ENCODE results near the gene LATS2.

LATS2 gene

DNA sequence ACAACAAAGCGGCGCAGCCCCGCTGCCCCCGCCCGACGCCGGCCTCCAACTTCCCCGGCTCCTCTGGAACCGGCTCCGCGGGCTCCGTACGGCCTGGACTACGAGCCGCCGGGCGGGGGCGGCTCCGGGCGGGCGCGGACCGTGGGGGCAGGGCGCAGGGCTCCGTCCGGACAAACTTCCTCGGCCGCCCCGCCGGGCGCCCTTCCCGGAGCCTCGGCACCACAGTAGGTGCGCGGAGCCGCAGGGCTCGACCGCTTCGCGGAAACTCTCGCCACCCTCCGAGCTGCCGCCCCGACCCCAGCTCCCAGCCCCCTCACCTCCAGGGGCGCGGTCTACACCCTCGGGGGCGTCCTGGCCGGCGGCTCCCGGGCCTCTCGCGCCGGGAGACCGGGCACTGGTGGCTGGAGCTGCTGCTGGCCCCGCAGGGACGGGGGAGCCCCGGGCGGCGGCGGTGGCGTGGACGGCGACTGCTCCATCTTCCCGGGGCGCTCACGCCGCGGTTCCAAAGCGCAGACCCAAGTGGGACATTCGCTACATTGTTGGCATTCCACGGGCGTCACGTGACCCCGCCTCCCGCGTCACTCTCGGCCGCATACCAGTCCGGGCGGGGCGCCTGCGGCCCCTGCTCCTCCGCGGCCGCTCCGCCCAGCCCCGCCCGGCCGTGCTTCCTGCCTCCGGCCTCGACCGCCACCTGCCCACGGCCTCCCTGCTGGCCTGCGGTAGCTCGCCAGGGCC lies at the start of gene LATS2:
Gene LATS2, minus strand, starts transcription at position 558 of the 735 bp plus-strand sequence. CDS start 15,560 bp downstream, outside the sequence.
- DNase-seq (ENCODE audit: low spot score): peak; percentile 92

DNA sequence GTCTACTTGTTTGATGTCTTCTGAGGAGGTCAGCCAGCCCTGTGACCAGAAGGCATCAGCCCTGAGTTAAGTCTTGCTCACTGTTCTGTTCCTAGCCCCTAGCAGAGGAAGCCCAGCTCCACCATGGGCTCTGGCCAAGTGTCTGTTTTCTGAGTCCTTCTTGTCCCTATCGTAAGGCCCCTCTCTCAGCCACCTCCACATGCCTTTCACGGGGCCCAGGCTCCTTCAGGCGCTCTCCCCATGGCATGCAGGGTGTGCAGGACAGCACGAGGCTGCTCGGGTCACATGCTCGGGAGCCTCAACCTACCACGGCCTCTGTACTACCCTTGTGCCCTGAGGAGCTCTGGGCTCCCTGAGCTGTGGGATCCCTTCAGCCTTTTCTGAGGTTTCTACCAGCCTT lies 47.8 kb upstream of the LATS2 start:
- DNase-seq (ENCODE audit: low spot score): no peak

DNA sequence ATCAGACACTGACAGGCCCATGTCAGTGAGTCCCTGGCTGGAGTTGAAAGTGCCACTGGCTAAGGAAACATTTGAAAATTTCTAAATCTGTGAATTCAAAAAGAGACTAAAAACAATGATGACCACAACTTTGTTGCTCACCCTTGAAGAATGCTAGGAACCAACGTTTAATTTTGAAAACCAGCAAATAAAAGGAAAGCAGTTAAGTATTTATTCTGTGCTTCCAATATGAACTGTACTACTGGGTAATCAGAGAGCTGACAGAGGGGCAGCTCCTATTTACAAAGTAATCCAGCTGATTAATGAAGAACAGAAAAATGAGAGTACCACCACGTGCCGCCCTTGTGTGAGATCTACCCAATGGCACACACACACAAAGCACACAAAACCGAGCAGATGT lies 44.7 kb upstream of the LATS2 start:
- no peak for DNase-seq (ENCODE audit: low spot score)

DNA sequence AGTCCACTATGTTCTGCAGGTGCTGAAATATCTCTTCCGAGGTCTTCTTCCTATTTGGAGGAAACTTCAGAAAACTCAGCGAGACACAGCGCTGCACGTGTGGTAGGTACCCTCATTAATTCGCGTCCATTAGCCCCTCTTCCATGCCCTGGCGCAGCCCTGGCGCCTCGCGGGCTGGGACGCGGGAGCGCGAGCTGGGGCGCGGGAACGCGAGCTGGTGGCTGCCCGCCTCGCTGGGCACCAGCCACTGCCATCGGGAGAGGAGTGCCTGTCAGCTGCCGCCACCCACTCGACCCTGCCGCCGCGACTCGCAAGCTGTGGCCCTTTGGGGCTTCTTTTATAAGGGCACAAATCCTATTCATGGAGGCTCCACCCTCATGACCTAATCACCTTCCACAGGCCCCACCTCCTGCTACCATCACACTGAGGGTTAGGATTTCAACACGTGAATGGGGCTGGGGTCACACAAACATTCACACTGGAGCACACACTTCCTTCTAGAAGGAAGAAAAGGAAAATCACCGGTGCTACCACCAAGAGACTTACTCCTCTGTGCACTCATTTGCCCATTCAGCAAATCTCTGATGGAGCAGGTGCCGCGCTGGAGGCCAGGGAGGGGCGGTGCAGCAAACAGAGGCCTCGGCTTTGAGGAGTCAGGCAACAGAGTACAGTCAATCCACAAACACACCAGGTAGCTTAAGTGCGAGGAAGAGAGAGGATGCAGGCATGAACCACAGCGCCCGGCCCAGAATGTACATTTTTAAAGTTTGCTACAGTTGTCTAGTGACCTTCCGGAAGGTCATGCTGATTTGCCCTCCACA lies 43.0 kb upstream of the LATS2 start:
- no peak for DNase-seq (ENCODE audit: low spot score)

DNA sequence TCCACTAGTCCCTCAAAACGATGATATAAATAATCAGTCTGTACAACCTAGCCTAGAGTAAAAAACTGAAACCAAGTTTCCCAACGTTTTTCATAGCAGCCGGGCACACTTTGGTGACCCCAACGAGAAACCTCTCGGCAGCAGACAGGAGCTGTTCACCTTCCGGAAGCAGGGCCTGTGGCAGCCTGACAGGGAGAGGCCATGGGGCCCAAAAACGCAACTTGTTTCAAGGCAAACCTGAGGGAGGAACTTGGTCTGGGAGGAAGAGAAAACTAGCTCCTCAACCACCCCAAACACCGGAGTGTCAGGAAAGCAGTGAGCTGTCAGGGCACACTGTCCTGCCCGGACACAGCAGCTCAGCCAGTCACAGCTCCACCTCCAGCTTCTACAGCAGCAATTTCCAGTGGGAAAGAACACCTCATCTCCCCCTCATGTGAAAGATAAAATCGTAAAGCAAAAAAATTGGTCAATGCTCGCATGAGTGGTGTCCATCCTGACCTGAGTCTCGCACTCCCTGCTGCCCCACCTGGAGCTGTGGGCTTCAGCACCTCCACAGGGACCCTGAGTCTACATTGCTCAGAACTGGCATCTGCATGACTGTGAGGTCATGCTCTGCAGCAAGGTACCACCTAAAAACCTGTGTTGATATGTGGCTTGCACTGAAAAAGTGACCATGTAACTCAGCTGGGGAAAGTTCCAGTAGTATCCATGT lies 40.6 kb upstream of the LATS2 start:
- DNase-seq (ENCODE audit: low spot score): no peak

DNA sequence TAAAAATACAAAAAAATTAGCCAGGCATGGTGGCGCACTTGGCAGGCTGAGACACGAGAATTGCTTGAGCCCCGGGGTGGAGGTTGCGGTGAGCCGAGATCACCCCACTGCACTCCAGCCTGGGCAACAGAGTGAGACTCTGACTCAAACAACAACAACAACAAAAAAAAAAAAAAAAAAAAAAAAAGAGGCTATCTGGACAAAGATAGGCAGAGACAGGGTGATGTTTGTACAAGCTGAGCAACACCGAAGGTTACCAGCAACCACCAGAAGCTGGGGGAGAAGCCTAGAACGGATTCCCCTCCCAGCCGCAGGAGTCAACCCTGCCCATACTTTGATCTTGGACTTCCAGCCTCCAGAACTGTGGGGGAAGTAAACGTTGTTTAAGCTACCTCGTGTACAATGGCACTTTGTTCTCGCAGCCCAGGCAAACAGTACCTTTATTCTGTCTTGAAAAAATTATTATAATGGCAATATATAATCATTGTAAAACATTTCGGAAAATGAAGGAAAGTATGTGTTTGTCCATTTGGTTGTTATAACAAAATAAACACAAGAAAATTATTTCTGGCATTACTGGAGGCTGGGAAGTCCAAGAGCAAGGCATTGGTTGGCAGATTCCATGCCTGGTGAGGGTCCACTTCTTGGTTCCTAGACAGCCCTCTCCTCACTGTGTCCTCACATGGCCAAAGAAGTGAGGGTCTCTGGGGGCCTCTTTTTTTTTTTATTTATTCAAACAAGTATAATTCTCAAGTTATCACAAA lies 39.8 kb upstream of the LATS2 start:
- DNase-seq (ENCODE audit: low spot score): no peak

DNA sequence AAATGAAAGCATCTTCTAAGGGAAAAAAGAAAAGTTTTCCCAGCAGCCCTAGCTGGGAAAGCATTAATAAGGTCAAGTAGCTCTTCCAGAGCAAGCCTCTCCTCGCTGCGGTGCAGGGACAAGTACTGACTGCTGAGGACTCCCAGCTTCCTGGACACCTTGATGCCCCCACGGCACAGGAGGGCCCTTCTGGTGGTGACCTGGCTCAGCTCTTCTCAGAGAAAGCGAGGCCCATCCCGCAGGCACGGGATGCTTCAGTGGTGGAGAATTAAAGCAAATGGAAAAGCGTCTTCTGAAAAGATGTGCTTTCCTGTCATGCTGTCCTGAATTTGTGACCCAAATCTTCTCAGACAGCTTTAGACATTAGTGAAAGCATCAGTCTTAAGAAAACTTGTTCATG lies 38.8 kb upstream of the LATS2 start:
- DNase-seq (ENCODE audit: low spot score): no peak

DNA sequence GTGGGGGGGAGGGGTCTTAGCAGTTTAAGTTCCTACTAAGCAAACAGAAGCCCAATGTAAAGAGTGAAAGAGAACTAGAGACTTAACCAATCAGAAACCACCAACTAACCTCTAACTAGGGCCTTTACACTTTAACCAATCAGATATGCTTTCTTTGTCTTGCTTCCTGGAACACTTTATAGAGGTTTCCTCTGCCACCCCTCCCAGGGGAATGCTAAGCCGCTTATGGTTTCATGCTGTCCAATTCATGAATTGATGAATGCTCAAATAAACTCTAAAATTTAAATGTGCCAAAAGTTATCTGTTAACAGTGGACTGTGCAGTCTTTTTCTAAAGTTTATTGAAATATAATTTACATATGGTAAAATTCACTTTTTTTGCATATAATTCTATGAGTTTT lies 33.9 kb upstream of the LATS2 start:
- DNase-seq (ENCODE audit: low spot score): no peak

DNA sequence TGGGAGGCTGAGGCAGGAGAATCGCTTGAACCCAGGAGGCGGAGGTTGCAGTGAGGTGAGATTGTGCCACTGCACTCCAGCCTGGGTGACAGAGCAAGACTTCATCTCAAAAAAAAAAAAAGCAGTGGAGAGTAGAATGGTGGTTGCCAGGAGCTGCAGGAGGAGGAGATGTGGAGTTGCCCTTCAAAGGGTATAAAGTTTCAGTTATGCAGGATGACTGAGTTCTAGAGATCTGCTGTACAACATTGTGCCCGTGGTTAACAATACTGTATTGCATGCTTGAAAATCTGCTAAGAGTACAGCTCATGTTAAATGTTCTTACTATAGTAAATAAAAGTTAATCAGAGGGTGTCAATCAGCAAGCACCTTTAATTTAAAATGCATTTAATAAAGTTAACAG lies 28.4 kb upstream of the LATS2 start:
- no peak for DNase-seq (ENCODE audit: low spot score)

DNA sequence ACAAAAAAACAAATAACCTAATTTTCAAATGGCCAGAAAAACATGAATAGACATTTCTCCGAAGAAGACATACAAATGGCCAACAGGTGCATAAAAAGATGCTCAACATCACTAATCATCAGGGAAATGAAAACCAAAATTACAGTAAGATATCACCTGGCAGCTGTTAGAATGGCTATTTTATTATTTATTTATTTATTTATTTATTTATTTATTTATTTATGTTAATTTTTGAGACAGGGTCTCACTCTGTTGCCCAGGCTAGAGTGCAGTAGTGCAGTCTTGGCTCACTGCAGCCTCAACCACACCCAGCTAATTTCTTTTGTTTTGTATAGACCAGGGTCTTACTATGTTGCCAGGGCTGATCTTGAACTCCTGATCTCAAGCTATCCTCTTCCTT lies 27.1 kb upstream of the LATS2 start:
- no peak for DNase-seq (ENCODE audit: low spot score)

DNA sequence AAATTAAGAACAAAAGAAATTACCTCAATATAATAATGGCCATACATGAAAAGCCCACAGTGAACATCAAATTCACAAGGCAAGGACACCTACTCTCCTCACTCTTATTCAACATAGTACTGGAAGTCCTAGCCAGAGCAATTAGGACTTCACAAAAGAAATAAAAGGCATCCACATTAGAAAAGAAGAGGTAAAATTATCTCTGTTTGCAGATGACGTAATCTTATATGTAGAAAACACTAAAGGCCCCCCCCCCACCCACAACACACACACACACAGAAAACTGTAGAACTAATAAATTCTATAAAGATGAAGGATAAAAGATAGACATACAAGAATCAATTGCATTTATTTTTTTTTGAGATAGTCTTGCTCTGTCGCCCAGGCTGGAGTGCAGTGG lies 25.5 kb upstream of the LATS2 start:
- DNase-seq (ENCODE audit: low spot score): no peak

DNA sequence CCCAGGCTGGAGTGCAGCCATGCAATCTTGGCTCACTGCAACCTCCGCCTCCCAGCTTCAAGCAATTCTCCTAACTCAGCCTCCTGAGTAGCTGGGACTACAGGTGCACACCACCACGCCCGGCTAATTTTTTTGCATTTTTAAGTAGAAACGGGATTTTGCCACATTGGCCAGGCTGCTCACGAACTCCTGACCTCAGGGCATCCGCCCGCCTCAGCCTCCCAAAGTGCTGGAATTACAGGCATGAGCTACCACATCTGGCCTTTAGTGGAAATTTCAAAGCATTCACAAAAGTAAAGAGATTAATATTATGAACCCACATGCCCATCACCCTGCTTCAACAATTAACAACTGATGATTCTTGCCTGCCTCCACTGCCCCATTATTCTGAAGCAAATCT lies 20.5 kb upstream of the LATS2 start:
- no peak for DNase-seq (ENCODE audit: low spot score)

DNA sequence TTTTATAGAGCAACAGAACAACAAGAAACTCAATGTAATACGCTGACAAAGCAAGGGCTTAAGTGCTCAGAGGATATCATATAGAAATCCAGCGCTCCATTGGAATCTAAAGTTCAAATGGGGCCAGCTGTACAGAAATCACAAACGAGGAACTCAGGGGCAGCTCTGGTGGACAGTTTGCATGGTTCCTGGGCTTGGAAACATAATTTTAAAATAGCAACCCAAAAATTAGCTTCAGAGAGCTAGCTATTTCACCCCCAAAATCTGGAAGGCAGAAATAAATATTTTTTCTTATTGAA lies 19.2 kb upstream of the LATS2 start:
- no peak for DNase-seq (ENCODE audit: low spot score)

DNA sequence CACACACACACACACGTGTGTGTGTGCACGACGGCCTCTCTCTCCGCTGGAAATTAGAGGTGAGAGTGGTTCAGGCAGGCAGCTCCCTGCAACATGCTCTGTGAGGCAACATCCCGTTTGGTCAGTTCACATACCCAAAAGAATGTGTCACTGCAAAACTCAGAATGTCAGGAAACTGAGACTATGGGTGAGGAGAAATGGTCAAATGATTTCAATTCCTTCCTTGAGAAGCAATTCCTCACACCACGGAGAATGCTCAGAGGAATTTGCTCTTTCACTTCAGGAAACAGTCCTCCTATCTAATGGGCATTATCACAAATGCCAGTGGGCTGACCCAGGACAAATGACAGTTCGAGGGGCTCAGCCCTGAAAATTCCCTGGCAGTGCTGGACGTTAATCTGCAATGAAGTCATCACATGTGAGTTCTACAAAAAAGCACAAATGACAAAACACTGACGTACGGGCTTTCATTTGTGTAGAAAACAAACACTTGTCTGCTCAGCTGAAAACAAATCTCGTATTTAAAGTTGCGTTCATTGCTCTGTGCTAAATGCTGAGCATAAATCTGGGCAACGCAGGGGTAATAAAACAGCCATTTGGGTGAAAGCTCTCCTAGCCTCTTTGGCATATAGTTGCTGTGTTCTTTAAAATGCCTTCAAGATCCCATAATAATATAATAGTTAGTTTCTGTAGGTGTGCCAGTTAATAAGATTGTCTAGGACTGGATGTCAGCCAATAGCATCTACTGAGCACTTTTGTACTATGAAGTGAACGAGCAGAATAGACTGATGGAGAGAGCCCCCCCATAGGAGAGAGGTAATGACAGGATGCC lies 18.6 kb upstream of the LATS2 start:
- no peak for DNase-seq (ENCODE audit: low spot score)

DNA sequence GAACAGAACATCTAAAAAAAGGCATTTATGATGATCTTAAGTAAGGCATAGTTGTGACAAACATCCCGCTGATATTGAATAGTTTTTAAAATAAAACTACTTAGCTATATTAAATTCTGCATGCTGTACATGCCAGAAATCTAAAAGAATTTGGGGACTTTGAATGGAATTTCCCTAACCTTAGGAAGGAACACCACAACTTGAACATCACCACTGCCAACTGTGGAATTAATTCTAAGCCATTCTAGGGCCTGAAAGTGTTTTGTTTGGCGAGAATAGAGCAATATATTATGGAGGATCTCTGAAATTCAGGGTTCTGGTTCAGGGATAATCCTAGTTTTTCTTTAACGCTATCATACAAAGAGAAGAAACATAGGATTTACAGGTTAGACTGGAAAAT lies 17.8 kb upstream of the LATS2 start:
- DNase-seq (ENCODE audit: low spot score): no peak

DNA sequence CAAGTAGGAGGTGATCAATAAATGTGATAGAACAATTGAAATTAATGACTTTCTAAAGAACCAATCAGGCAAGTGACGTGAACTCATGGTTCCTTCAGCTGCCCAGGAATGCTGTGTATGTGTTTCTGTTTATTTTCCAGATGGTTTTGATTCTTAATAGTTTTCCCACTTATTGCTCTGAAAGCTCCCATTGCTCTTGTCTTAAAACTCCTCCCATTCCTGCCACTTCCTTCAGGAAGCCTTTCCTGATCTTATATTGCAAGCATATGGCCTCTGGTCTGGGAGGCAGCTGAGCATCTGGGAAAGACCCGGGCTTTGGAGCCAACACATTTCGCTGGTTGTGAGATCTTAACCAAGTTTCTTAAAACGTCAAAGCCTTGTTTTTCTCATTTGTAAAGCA lies 17.1 kb upstream of the LATS2 start:
- DNase-seq (ENCODE audit: low spot score): no peak

DNA sequence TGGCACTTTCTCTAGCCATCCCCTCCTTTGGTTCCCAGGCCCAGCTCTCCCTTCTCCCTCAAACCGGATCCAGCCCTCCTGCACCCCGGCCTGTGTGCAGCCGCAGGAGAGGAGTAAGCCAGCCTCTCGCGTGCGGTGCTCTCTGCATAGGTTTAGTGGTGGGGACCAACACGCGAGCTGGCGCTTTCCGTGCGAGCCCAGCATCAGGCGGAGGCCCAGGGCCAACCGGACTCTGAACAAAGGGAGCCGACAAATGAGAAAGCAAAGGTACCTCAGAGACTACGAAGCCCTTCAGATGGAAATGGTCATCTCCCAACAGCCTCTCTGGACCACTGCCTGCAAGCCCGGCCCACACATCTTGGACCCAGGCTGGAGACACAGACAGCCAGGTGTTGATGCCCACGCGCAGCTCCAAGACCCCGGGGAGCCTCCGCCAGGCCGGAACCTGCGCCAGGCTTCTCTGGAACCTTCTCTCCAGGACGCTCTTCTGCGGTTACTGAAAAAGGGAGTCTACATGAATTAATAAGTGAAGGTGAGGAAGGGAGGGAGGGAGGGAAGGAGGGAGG lies 16.5 kb upstream of the LATS2 start:
- DNase-seq (ENCODE audit: low spot score): no peak

DNA sequence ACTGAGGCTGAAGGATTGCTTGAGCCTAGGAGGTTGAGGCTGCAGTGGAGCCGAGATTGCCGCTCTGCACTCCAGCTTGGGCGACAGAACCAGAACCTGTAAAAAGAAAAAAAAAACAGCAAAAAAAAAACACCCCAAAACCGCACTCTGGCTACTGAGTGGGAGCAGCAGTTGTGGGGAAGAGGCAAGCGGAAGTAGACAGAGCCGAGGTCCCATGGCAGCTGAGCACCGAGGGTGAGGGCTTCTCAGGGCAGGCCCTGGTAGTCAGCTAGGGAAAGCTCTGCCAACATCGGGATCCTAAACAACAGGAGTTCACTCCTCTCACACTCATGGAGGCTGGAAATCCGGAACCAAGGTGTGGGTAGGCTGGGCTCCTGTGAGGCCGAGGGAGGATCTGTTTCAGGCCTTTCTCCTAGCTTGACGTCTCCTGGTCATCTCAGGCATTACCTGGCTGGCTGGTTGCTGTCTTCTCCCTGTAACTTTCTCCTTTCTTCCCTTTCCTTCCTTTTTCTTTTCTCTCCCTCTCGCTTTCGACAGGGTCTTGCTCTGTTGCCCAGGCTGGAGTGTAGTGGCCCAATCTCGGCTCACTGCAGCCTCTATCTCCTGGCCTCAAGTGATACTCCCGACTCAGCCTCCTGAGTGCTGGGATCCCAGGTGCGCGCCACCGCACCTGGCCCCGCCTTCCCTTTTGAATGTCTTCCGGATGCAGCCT lies 15.8 kb upstream of the LATS2 start:
- no peak for DNase-seq (ENCODE audit: low spot score)

DNA sequence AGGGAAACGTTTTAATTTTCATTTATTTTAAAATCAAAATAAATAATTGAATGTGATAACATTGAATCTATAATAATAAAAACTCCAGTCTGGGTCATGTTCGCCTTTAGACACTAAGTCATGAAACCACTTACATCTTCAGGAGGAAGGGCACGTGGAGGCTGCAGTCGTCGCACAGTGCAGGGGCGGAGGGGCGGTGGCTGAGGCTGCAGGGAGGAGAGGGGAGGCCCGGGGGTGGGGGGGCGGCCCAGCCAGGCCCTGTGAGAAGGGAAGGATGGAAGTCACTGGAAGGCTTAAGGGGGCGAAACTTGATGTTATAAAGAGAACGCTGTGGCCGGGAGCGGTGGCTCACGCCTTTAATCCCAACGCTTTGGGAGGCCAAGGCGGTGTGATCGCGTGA lies 14.9 kb upstream of the LATS2 start:
- no peak for DNase-seq (ENCODE audit: low spot score)
